H9 (cell line): ENCODE results near the gene INSYN2B. TPM values are rescaled to one million over a fixed set of nuclear protein-coding genes. Genes with fewer than 3 reads are reported as not detected.

Source experiments
- DNase-seq: peaks from one replicate; pipeline ENCODE4 v3.0.0-alpha.2; 2017
- H2AFZ ChIP-seq: one replicate; pipeline ENCODE4 v1.6.1; 2013; ENCODE audit warnings: mild to moderate bottlenecking, low read length, control low read depth, moderate library complexity
- H2AK5ac ChIP-seq: 2 replicates; pipeline ENCODE4 v1.6.1; 2013; ENCODE audit warnings: low read length, control low read depth, mixed read lengths; ENCODE audit not compliant: insufficient read length
- H2BK120ac ChIP-seq: one replicate; pipeline ENCODE4 v1.6.1; 2013; ENCODE audit warnings: low read depth, mild to moderate bottlenecking, low read length, control low read depth, inconsistent platforms; ENCODE audit not compliant: poor library complexity, severe bottlenecking
- H2BK12ac ChIP-seq: 2 replicates; pipeline ENCODE4 v1.6.1; 2013; ENCODE audit warnings: low read length, control low read depth, mixed read lengths, low read depth; ENCODE audit not compliant: insufficient read length
- H2BK15ac ChIP-seq: 2 replicates; pipeline ENCODE4 v1.6.1; 2013; ENCODE audit warnings: low read depth, low read length, control low read depth
- H2BK20ac ChIP-seq: one replicate; pipeline ENCODE4 v1.6.1; 2013; ENCODE audit warnings: low read depth, mild to moderate bottlenecking, low read length, control low read depth, inconsistent platforms; ENCODE audit not compliant: poor library complexity, severe bottlenecking
- H2BK5ac ChIP-seq: 2 replicates; pipeline ENCODE4 v1.6.1; 2013; ENCODE audit warnings: low read length, control low read depth, mixed read lengths; ENCODE audit not compliant: insufficient read length
- H3K14ac ChIP-seq: 2 replicates; pipeline ENCODE4 v1.6.1; 2013; ENCODE audit warnings: low read length, control low read depth; ENCODE audit not compliant: insufficient read depth
- H3K18ac ChIP-seq: 2 replicates; pipeline ENCODE4 v1.6.1; 2013; ENCODE audit warnings: low read depth, mild to moderate bottlenecking, mixed read lengths, low read length, control low read depth; ENCODE audit not compliant: insufficient read length
- H3K23ac ChIP-seq: 2 replicates; pipeline ENCODE4 v1.6.1; 2013; ENCODE audit warnings: low read length, control low read depth, mixed read lengths, low read depth; ENCODE audit not compliant: insufficient read length
- H3K23me2 ChIP-seq: 2 replicates; pipeline ENCODE4 v1.6.1; 2013; ENCODE audit warnings: low read depth, mild to moderate bottlenecking, mixed read lengths, low read length, control low read depth; ENCODE audit not compliant: insufficient read length, poor library complexity, severe bottlenecking
- H3K27ac ChIP-seq: 2 replicates; pipeline ENCODE4 v1.5.1; 2013; ENCODE audit warnings: low read length, control low read depth, mixed read lengths, low read depth; ENCODE audit not compliant: insufficient read length
- H3K27me3 ChIP-seq: 2 replicates; pipeline ENCODE4 v1.6.1; 2013; ENCODE audit warnings: low read length, control low read depth, inconsistent platforms; ENCODE audit not compliant: insufficient read depth
- H3K4ac ChIP-seq: 2 replicates; pipeline ENCODE4 v1.6.1; 2013; ENCODE audit warnings: low read depth, mild to moderate bottlenecking, control low read depth, inconsistent platforms, low read length, moderate library complexity
- H3K4me1 ChIP-seq: 2 replicates; pipeline ENCODE4 v1.6.1; 2013; ENCODE audit warnings: low read length, control low read depth, inconsistent platforms; ENCODE audit not compliant: insufficient read depth
- H3K4me2 ChIP-seq: 2 replicates; pipeline ENCODE4 v1.6.1; 2013; ENCODE audit warnings: low read length, control low read depth, mixed read lengths; ENCODE audit not compliant: insufficient read length, insufficient read depth
- H3K56ac ChIP-seq: 2 replicates; pipeline ENCODE4 v1.6.1; 2013; ENCODE audit warnings: low read depth, mild to moderate bottlenecking, mixed read lengths, low read length, control low read depth; ENCODE audit not compliant: insufficient read length
- H3K79me1 ChIP-seq: 2 replicates; pipeline ENCODE4 v1.6.1; 2013; ENCODE audit warnings: low read depth, mild to moderate bottlenecking, moderate library complexity, low read length, control low read depth, inconsistent platforms; ENCODE audit not compliant: insufficient read depth, poor library complexity, severe bottlenecking
- H3K79me2 ChIP-seq: 2 replicates; pipeline ENCODE4 v1.6.1; 2013; ENCODE audit warnings: low read length, control low read depth, inconsistent platforms; ENCODE audit not compliant: insufficient read depth
- H3K9ac ChIP-seq: 2 replicates; pipeline ENCODE4 v1.6.1; 2013; ENCODE audit warnings: low read length, control low read depth, mixed read lengths; ENCODE audit not compliant: insufficient read length; ENCODE audit errors: extremely low read depth
- H3K9me3 ChIP-seq: one replicate; pipeline ENCODE4 v1.6.1; 2013; ENCODE audit warnings: low read depth, low read length, inconsistent platforms; ENCODE audit not compliant: control insufficient read depth
- H3T11ph ChIP-seq: one replicate; pipeline ENCODE4 v1.6.1; 2013; ENCODE audit warnings: mild to moderate bottlenecking, low read length, control low read depth, inconsistent platforms
- H4K20me1 ChIP-seq: one replicate; pipeline ENCODE4 v1.6.1; 2013; ENCODE audit not compliant: control insufficient read depth, insufficient read length, insufficient read depth
- H4K5ac ChIP-seq: 2 replicates; pipeline ENCODE4 v1.6.1; 2013; ENCODE audit warnings: low read depth, mild to moderate bottlenecking, mixed read lengths, low read length, control low read depth; ENCODE audit not compliant: insufficient read length
- H4K8ac ChIP-seq: replicated peaks from 2 replicates; pipeline ENCODE4 v1.6.1; 2013; ENCODE audit warnings: low read length, control low read depth, mixed read lengths, low read depth; ENCODE audit not compliant: insufficient read length
- H4K91ac ChIP-seq: 2 replicates; pipeline ENCODE4 v1.6.1; 2013; ENCODE audit warnings: low read depth, mild to moderate bottlenecking, moderate library complexity, mixed read lengths, low read length, control low read depth; ENCODE audit not compliant: insufficient read length
- H3K27ac Mint-ChIP-seq, 3 experiments: 2 replicates in 2 of 3; 3 replicates in 1 of 3; pipeline ENCODE4 v1.8.0; 2020 to 2021; ENCODE audit warnings: mixed read lengths in 3 of 3, mild to moderate bottlenecking in 1 of 3, moderate library complexity in 1 of 3
- H3K27me3 Mint-ChIP-seq: 2 replicates; pipeline ENCODE4 v1.8.0; 2021; ENCODE audit warnings: low read depth, mild to moderate bottlenecking, moderate library complexity, mixed read lengths
- H3K36me3 Mint-ChIP-seq, 3 experiments: 2 replicates in 2 of 3; 3 replicates in 1 of 3; pipeline ENCODE4 v1.8.0; 2020 to 2021; ENCODE audit warnings: low read depth in 3 of 3, mixed read lengths in 3 of 3; ENCODE audit not compliant: insufficient read depth in 1 of 3
- H3K4me1 Mint-ChIP-seq, 2 experiments: 2 replicates each; pipeline ENCODE4 v1.8.0; 2020; ENCODE audit warnings: mixed read lengths in 2 of 2
- H3K4me3 Mint-ChIP-seq, 2 experiments: 2 replicates in 1 of 2; 3 replicates in 1 of 2; pipeline ENCODE4 v1.8.0; 2020 to 2021; ENCODE audit warnings: mild to moderate bottlenecking in 2 of 2, mixed read lengths in 2 of 2, moderate library complexity in 1 of 2
- H3K9me3 Mint-ChIP-seq, 2 experiments: 2 replicates in 1 of 2; 3 replicates in 1 of 2; pipeline ENCODE4 v1.8.0; 2020; ENCODE audit warnings: mild to moderate bottlenecking in 2 of 2, mixed read lengths in 2 of 2, moderate library complexity in 1 of 2
- CTCF ChIP-seq: fragments of 200-600 bp; sonication (generic); conservative IDR thresholded peaks from 3 replicates; pipeline ENCODE4 v1.8.0; 2021; ENCODE audit warnings: antibody characterized with exemption, mild to moderate bottlenecking
- WGBS: extraction: QIAGEN DNeasy Blood & Tissue Kit; methylation state at CpG from one replicate; pipeline ENCODE4 v1.1.7; 2013; ENCODE audit warnings: missing lambda C conversion rate, low lambda C conversion rate, mixed read lengths; ENCODE audit not compliant: insufficient read length; ENCODE audit errors: extremely low coverage; 5-methylcytosine and 5-hydroxymethylcytosine counted together
- total RNA-seq: library from RNA; stranded (reverse); gene quantifications from 2 replicates; pipeline ENCODE4 v1.2.1, GENCODE V29; 2021

The INSYN2B gene
- total RNA-seq, 1 experiment from 2014 or later: not detected

- Histone ChIP-seq H2BK20ac (no peak overlapping the region), H2AK5ac (no peak overlapping the region), H2AFZ (no peak overlapping the region), H3K56ac (no peak overlapping the region), H4K8ac (no peak overlapping the region), H3K23ac (no peak overlapping the region), H2BK12ac (no peak overlapping the region), H3K23me2 (no peaks in the 10 kb centered on the region), H4K5ac (no peak overlapping the region), H3K27me3 (no peaks in the 10 kb centered on the region), H3K18ac (no peak overlapping the region), H3K79me2 (no peaks in the 10 kb centered on the region), H2BK15ac (no peak overlapping the region), H3T11ph (no peak overlapping the region), H4K91ac (no peak overlapping the region), H3K9ac (no peak overlapping the region), H3K4me1 (no peaks in the 10 kb centered on the region), H2BK120ac (no peak overlapping the region), H3K27ac (no peak overlapping the region), H3K79me1 (no peaks in the 10 kb centered on the region), H2BK5ac (no peak overlapping the region), H3K9me3 (peaks cover 7% of the 10 kb centered on the region), H4K20me1 (no peaks in the 10 kb centered on the region), H3K14ac (no peak overlapping the region), H3K4ac (no peak overlapping the region), H3K4me2 (no peak overlapping the region)
- DNase-seq: no peak
- H3K4me3 Mint-ChIP-seq: no peak overlapping the region
- TF ChIP-seq CTCF: no peak
- no peaks in the 10 kb centered on the region; the same call in 1 of the 2 replicates for H3K27me3 Mint-ChIP-seq
- peaks cover 6 to 15% (median 13%) of the 10 kb centered on the region in 3 experiments; a peak in 6 of 7 replicates for H3K36me3 Mint-ChIP-seq
- peaks cover 0 to 7% of the 10 kb centered on the region in 2 experiments; a peak in 1 of 4 replicates for H3K4me1 Mint-ChIP-seq
- H3K9me3 Mint-ChIP-seq: peaks cover 23% of the 10 kb centered on the region in 2 experiments
- no CpG with 5 or more reads among the region's 2 CpGs for WGBS
- H3K27ac Mint-ChIP-seq: no peak overlapping the region
Measured at GRCh38 chr5:169848792-169849191, 131.5 kb downstream of the INSYN2B start.
